IPS-NIHi7 (cell line): ENCODE measurements around the gene CYTH1.

ENCODE experiments used
- DNase-seq: peaks from one replicate; pipeline ENCODE4 v3.0.0; 2012; ENCODE audit warnings: mixed read lengths; ENCODE audit errors: extremely low spot score

Gene CYTH1

GRCh38 chr17:78781893-78782304 lies at the start of gene CYTH1:
Gene CYTH1 (minus strand): TSS chr17:78782273. CDS start chr17:78782223, 50 bp downstream.
- DNase-seq, result no peak

- DNase-seq, result no peak
Measured at GRCh38 chr17:78829477-78829876, 47.4 kb upstream of the CYTH1 start.

GRCh38 chr17:78828470-78829185 lies 46.6 kb upstream of the CYTH1 start:
- DNase-seq, result peak; percentile 66

DNA sequence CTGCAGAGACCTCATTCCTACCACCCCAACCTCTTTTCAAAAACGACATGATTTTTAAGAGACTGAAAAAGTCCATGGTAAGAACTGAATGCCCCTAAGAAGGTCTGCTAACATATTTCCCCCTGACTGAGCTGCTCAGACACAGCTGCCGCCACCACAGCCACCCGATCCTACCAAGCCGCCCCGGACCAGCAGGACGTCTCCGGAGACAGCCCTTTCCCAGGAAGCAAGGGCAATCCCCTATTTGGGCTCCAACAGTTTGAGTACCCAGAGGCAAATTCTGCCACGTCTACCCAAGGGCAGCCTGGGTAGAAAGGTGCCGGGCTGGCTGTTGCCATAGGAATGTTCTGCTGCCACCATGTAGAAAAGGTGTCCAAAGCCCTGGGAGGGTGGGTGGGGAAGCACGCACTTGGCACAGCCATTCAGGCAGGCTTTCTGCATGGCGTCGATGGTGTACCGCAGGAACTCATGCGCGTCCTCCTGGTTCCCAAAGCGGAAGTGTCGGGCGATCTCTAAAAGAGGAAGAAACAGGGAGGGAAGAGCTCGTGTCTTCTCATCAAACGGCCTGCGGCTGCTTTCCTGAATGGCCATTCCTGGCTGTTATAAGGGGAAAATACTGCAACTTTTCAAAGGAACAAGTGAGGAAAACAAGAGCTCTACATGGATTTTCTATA lies 44.9 kb upstream of the CYTH1 start:
- DNase-seq, result no peak

DNA sequence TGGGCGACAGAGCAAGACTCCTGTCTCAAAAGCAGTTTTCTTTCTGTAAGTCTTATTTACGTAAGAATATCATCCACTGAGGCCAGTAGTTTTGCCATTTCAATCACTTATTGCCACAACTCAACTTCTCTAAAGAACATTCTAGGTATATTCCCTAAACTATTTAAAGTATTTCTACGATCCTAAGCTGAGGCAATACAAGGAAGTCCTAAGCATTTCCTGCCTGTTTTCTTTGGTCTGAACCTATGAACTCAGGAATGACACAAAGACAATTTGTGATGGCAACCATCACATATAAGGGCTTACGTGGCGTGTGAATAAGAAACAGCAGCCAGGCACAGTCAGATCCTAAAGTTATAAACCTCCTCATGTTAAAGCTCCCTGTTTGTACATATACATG lies 44.3 kb upstream of the CYTH1 start:
- DNase-seq, result no peak

DNA sequence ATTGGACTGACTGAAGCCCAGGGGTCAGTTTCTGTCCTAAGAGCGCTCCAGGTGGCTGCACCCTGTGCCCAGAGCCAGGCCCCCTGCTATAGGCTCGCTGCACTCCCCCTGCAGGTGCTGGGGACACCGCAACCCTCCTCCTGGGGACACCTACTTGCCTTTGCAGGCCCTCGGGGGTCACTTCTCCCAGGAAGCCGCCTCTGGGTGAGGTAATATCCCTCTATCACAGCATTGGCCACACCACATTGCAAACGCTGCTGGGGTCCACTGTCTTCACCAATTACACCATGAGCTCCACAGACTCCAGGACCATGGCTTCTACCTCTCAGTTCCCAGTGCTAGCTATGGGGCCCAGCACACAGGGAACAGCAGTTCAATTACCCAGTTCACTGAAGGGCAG lies 43.6 kb upstream of the CYTH1 start:
- DNase-seq, result no peak

GRCh38 chr17:78824240-78824639 lies 42.2 kb upstream of the CYTH1 start:
- no peak for DNase-seq

GRCh38 chr17:78823282-78824046 lies 41.4 kb upstream of the CYTH1 start:
- DNase-seq, result no peak

DNA sequence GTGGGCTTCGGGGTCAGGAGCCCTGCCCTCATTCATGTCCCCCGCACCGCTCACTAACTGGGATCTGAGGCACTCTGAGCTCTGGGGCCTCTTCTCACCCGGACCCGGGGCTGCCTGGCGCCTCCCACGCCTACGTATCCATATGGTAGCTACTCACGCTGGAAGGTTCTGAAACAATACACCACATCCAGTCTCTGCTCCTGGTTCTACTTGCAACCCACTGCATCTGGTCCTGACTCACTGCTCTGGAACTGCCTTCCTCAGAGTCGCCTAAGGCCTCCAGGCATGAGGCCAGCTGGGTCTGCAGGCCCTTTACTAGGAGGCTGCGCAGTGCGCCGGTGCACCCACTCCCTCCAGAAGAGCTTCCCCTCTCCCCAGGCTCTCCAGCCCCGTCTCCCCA lies 40.5 kb upstream of the CYTH1 start:
- DNase-seq, result no peak

- no peak for DNase-seq
Measured at GRCh38 chr17:78821961-78822360, 39.9 kb upstream of the CYTH1 start.

GRCh38 chr17:78820841-78821240 lies 38.8 kb upstream of the CYTH1 start:
- no peak for DNase-seq

DNA sequence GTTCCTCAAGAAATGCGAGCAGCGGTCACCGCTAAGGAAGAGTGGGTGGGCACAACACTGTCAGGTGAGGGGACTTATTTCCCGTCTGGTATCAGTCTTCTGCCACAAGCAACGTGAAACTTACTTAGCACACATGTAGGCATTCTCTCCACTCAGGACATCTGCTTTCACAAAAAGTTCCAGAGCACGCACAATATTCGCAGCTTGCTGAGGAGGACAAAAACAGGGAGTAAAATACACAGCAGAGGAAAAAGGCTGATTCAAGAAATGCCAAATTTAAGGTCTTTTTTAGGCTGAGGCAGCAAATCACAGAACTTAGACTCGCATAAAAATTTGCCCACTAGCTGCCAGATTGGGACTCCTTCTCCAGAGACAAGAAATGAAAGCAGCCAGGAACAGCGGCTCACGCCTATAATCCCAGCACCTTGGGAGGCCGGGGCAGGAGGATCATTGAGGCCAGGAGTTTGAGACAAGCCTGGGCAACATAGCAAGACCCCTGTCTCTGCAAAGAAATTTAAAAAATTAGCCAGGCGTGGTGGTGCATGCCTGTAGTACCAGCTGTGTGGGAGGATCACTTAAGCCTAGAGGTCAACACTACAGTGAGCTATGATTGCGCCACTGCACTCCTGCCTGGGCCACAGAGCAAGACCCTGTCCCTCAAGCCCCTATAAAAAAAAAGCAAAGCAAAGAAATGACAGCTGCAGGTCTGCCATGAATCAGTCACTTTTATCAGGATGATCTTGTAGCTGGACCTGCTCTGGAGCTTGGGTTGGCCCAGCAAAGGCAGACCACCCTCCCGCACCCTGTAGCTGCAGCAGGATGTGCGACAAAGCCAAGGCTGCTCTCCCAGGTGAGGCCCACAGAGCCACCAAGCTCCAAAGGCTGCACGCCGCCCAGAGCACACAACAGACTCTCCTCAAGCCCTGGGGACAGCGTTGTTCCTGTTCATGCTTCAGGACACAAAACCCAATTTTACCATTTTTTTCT lies 38.0 kb upstream of the CYTH1 start:
- no peak for DNase-seq

DNA sequence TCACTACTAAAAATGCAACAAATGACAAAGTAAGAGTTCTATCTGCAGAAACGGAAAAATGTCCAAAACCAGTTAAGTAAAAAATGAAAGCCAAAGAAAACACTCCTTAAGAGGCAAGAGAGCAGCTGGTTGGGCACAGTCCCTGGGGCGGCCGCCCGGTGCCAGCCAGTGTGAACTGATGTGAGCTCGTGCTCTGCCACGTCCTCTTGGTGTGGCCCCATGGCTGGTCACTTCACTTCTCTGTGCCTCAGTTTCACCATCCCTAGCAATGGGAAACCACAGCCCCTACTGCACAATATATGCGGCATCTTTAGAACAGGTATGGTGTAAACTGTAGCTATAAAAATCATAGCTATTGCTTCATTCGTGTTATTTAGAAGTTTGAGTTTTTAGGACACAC lies 37.3 kb upstream of the CYTH1 start:
- no peak for DNase-seq

GRCh38 chr17:78818932-78819331 lies 36.9 kb upstream of the CYTH1 start:
- DNase-seq, result no peak

GRCh38 chr17:78818152-78818846 lies 36.2 kb upstream of the CYTH1 start:
- no peak for DNase-seq

DNA sequence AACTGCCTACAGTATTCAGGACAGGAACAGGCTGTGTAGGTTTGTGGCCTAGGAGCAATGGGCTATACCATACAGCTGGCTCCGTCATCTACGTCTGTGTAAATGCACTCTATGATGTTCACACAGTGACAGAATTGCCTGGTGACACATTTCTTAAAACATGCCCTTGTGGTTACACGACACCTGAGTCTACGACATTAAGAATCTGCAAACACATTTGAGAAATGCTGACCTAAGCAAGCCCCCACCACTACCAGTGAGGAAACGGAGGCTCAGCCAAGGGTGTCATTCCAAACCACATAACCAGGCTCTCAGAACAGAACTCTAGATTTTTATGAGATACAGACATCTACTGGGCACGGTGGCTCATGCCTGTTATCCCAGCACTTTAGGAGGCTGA lies 35.0 kb upstream of the CYTH1 start:
- no peak for DNase-seq

- DNase-seq, result no peak
Measured at GRCh38 chr17:78815696-78816095, 33.6 kb upstream of the CYTH1 start.

- DNase-seq, result no peak
Measured at GRCh38 chr17:78812855-78813254, 30.8 kb upstream of the CYTH1 start.

- DNase-seq, result no peak
Measured at GRCh38 chr17:78808163-78808562, 26.1 kb upstream of the CYTH1 start.

DNA sequence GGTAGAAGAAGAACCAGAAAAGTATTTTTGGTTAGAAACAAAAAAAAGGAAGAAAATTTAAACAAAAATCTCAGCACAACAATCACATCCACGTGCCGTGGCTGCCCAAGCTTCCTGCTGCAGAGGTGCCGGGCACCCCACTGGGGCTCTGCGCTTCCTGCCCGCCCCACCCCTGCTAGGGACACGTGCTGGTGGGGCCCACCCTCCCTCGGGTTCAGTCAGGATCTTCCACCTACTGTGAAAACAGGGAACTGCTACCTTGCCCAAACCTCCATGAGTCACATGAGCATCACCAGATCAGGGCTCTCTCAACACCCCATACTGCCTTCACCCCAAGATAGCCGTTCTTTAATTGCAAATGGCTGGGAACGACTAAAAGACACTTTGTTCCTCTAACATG lies 24.4 kb upstream of the CYTH1 start:
- DNase-seq, result no peak

GRCh38 chr17:78805301-78805700 lies 23.2 kb upstream of the CYTH1 start:
- no peak for DNase-seq
